Adrenal gland (tissue), 5 donors: ENCODE measurements around the gene PCDHGA9.

Experiments
- CTCF ChIP-seq, 6 experiments: fragments of 450-650 bp in 4 of 6; fragments of 200-600 bp in 2 of 6; sonication (generic) in 1 of 6; IDR thresholded peaks; 1 replicate in 5 of 6; 2 replicates in 1 of 6; pipeline versions ENCODE4 v1.5.1 to v1.8.0; 2016 to 2021; ENCODE audit warnings: antibody characterized with exemption in 6 of 6, mild to moderate bottlenecking in 2 of 6, moderate library complexity in 1 of 6
- POLR2A ChIP-seq, 2 donors: fragments of 450-650 bp; IDR thresholded peaks; one replicate each; pipeline ENCODE4 v1.6.1; 2017; ENCODE audit warnings: antibody characterized with exemption in 2 of 2, mild to moderate bottlenecking in 2 of 2, moderate library complexity in 1 of 2
- donor health status: DM: no; HTN: no; CAD: no.

- TF ChIP-seq POLR2A (IDR thresholded peaks at IDR 0.05) (no peak), CTCF (IDR thresholded peaks at IDR 0.05) (no peak)
These were observed 39.1 kb downstream of the PCDHGA9 start for GRCh38 chr5:141441571-141442170.
